ENCODE measurements around the gene CYP2S1.

DNA sequence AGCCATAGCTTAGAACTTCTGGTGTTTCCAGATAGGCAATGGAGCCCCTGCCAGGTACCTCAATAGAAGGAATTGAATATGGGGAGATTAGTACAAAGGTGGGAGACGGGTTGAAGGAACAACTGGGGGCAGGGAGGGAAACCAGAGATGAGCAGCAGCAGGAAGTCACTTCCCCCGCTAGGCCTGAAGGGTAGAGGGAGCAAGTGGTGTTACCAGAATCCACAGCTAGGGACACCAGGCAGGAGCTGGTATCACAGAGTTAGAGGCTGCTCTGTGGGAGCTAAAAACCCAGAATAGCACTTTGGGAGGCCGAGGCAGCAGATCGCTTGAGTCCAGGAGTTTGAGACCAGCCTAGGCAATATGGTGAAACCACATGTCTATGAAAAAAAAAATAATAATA, 55.9 kb downstream of the CYP2S1 start:
- TF ChIP-seq CTCF (IDR thresholded peaks at IDR 0.05) (no peak), POLR2A (IDR thresholded peaks at IDR 0.05) (no peak), POLR2AphosphoS5 (IDR thresholded peaks at IDR 0.05; ENCODE audit: insufficient read depth in 1 of 2, low read depth in 1 of 2) (no peak)

Measured in vagina (tissue), 2 donors.